ENCODE measurements around the gene CD160. TPM values are rescaled to one million over a fixed set of nuclear protein-coding genes. Genes with fewer than 3 reads are reported as not detected.

The CD160 gene
- total RNA-seq = not detected in 2 replicates

GRCh38 chr1:145719230-145720079, at the start of gene CD160:
TSS of gene CD160 (plus strand) at chr1:145719499. CDS start at chr1:145728328, 8,829 bp downstream.

GRCh38 chr1:145707183-145707867, 12.0 kb upstream of the CD160 start, which contains the start of gene PDZK1:
TSS of gene PDZK1 (minus strand) at chr1:145707368. CDS start at chr1:145688021, 19,347 bp downstream.

Other genes with a start within 250 kb of the CD160 start
- 20.0 and 28.7 TPM in 2 replicates for gene GPR89A, start 111.5 kb upstream of the CD160 start, total RNA-seq
- gene PDZK1, start 12.1 kb upstream of the CD160 start, total RNA-seq = 0.28 and 0.46 TPM in 2 replicates
- 10.2 and 11.4 TPM in 2 replicates for gene RNF115, start 104.6 kb downstream of the CD160 start, total RNA-seq
- gene POLR3C, start 104.7 kb downstream of the CD160 start, total RNA-seq = 28.3 and 29.0 TPM in 2 replicates
- gene NUDT17, start 126.1 kb downstream of the CD160 start, total RNA-seq = 2.4 and 2.7 TPM in 2 replicates
- gene PIAS3, start 139.6 kb downstream of the CD160 start, total RNA-seq = 4.3 and 4.8 TPM in 2 replicates
- gene ANKRD35, start 166.4 kb downstream of the CD160 start, total RNA-seq = 1.9 and 2.0 TPM in 2 replicates
- 0.28 TPM in 2 replicates for gene ITGA10, start 190.6 kb downstream of the CD160 start, total RNA-seq
- gene PEX11B, start 199.2 kb downstream of the CD160 start, total RNA-seq = 24.9 and 26.4 TPM in 2 replicates
- 90.9 and 108 TPM in 2 replicates for gene RBM8A, start 208.0 kb downstream of the CD160 start, total RNA-seq
- gene LIX1L, start 238.5 kb downstream of the CD160 start, total RNA-seq = 10.2 and 15.6 TPM in 2 replicates
- gene ANKRD34A, start 245.1 kb downstream of the CD160 start, total RNA-seq = 0.14 and 0.18 TPM in 2 replicates
- gene POLR3GL, start 245.2 kb downstream of the CD160 start, total RNA-seq = 15.9 and 18.9 TPM in 2 replicates

Measured in smooth muscle cell of bladder (primary cell).